HG02852 (cell line): ENCODE measurements around the gene C1orf159.
"Not testable (repeated sequence)": the region's sequence is repeated elsewhere in the genome, so short reads cannot be mapped to it uniquely, and the experiment has no call there.

ENCODE experiments used
- ATAC-seq: cut with Tn5 transposase; IDR thresholded peaks from one replicate; pipeline ENCODE4 v1.9.1; 2021; ENCODE audit warnings: mild to moderate bottlenecking, moderate library complexity; ENCODE audit not compliant: unreplicated experiment

The C1orf159 gene

DNA sequence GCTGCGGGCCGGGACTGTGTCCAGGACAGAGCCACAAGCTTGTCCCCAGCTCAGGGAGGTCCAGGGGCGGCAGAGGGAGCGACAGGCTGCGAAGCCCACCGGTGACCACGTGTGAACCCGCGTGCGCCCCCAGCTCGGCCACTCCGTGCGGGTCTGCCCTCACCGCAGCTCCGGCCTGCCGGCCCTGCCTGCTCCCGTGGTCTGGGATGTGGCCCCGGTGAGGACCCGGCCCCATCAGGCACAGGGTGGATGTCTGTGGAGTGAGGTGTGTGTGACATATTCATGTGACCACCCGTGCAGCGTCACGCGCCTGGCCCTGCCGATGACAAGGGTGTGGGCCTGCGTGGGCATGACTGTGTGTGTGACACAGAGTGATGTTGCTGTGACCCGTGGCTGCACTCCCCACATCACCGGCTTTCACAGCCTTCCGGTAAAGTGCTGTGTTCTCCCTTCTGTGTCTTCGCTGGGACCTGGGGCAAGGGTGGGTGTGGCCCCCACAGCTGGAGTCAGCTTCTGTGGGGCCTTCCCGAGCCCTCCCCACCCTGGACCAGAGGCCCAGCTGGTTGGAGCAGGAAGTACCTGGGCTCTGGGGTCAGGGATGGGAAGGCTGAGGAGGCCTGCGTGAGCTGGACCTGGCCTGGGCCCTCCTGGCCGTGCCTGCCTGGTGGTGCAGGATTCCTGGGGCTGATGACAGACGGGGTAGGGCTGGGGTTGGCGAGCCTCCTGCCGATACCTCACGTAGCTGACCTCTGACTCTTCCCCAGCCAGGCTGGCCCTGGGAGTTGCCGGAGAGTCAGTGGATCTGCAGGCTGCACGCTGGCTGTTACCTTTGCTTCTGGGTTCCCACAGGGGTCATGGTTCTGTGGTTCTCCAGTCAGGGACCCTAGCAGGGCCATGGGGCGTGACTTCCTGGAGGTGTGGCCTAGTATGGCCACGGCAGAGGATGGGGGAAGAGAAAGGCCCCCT, 45.9 kb downstream of the C1orf159 start:
- ATAC-seq, result no peak

DNA sequence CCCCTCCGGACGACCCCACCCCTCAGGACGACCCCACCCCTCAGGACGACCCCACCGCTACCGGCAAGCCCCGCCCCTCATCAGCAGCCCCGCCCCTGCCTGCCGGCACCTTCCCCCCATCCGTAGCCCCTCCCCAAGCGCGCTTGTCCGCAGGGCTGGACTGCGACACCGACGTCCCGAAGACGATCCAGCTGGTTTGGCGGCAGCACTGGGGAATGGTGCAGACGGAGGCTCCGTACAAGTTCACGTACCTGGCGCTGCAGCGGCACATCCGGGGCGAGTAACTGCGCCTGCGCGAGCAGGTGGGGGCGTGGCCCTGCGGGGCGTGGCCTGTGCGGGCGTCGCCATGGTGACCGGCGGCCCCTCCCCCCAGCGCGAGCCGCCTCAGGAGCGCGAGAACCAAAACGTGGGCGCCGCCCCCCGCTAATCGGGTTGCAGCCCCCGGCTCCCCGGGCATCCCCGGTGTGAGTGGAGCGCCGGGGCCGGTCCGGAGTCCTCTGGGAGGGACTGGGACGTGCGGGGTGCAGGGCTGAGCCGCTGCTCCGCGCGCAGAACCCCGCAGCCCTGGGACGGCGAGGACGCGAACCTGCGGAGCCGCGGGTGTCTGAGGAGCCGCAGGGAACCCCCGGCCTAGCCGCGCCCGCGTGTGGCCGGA, 46.7 kb downstream of the C1orf159 start:
- ATAC-seq, result peak; percentile 57

GRCh38 chr1:1068517-1069055, 47.3 kb downstream of the C1orf159 start:
- peak; percentile 20 for ATAC-seq

DNA sequence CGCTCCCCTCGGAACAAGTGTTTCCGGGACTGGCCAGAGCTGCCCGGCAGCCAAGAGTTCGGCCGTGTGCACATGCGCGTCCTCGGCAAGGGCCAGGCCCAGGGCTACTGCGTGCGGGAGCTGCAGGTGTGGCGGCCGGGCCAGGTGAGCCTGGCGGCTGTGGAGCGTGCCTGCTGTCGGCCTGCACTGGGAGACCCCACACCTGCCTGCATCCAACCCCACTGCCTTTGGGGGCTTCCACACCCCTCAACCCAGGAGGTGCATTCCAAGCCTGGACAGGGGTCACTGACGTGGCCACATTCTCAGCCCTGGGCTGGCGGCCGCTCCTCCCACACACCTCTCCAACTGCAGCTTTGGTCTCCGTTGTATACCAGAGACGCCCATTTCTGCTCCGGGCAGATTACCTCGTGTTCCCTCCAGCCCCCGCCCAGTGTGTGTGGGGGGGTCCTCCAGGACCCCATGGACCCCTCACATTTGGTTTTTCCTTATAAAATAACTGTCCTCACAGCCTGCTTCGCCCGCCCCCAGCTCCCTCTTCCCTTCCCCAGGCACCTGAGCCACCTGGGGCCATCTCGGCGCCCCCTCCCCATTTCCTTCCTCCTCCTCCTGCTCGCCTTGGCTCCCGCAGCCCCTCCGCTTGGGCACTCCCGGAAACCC, 47.9 kb downstream of the C1orf159 start:
- no peak for ATAC-seq

DNA sequence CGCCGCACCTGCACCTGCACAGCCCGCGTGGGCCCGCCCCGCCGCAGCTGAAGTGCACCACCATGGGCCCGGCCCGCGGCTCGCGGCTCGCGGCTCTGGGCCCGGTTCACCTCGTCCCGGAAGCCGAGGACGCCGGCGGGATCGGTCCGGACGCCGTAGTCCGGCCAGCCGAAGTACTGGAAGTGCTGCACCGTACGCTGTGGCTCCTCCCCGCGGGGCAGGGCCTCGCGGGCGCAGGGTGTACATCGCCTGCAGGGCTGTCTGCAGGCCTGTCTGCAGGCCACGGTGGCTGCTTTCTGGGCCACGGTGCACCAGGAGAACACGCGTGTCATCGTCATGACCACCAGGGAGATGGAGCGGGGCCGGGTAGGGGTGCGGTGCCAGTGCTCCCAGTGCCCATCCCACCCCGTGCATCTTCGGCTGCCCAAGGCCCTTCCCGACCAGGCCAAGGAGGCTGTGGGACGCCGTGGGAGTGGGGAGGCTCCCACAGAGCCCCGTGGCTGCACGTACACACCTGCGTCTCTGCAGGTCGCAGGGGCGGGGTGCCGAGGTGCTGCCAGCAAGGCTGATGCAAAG, 48.5 kb downstream of the C1orf159 start:
- no peak for ATAC-seq

- ATAC-seq, result no peak
Measured at GRCh38 chr1:1066403-1067283, 49.2 kb downstream of the C1orf159 start.

- ATAC-seq, result not testable (repeated sequence)
Measured at GRCh38 chr1:1065940-1066304, 50.0 kb downstream of the C1orf159 start.

GRCh38 chr1:1065265-1065939, 50.5 kb downstream of the C1orf159 start:
- ATAC-seq, result no peak

GRCh38 chr1:1063945-1064831, 51.7 kb downstream of the C1orf159 start:
- ATAC-seq, result peak; percentile 37

GRCh38 chr1:1063261-1063944, 52.5 kb downstream of the C1orf159 start:
- no peak for ATAC-seq

DNA sequence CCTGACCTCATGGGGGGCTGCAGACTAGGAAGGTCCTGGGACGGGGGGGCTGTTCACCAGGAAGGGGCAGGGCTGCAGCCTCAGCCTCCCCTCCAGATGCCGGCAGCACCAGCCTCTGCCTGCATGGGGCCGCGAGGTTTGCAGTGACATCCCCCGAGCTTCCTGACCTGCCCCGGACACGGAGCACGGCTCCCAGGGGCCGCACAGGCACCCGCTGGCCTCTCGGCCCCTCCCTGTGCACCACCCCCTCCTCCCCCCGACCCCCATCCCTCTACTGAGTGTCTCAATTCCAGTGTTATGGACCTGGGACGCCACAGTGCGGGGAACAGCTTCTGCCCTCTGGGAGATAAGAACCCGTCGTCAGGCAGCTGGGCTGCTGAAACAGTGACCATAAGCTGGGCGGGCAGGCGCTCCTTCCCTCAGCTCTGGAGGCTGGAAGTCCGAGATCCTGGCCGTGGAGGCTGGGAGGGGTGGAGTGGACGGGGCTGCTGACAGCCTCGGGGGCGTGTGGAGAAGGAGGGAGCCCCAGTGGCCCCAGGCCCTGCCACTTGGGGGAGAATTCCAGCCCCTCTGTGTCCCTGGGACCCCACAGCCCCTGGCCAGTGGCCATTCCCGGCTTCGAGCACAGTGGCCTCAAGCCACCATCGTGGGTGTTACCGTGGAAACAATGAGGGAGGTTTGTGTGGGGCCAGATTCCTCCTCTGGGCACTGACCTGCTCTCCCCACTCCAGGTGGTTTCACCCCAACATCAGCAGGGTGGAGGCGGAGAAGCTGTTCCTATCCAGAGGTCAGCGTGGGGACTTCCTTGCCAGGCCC, 53.3 kb downstream of the C1orf159 start:
- ATAC-seq, result no peak

DNA sequence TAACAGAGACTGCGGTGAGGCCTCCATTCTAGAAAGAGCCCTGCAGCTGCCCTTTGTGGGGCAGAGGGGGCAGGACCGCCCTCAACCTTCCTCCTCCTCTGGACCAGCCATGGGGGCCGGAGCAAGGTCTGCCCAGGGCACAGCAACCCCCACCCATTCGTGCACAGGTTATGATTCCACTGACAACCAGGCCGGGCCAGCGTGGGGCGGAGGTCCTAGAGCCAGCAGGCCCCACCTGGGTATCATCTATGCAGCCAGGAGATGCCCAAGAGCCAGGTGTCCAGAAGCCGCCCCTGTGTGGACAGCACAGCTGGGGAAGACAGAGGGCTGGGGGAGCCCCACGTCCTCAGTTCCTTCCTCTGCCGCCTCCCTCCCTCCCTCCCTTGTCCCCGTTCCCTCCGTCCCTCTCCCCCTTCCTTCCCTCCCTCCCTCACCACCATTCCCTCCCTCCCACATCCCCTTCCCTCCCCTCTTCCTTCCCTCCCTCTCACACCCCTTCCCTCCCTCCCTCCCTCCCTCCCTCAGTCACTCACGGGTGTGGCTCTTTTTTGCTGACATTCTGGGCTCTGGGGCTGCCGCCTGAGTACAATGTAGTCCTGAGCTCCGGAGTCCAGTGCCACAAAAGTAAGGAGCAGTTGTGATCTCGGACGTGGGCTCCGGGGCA, 54.1 kb downstream of the C1orf159 start:
- no peak for ATAC-seq

DNA sequence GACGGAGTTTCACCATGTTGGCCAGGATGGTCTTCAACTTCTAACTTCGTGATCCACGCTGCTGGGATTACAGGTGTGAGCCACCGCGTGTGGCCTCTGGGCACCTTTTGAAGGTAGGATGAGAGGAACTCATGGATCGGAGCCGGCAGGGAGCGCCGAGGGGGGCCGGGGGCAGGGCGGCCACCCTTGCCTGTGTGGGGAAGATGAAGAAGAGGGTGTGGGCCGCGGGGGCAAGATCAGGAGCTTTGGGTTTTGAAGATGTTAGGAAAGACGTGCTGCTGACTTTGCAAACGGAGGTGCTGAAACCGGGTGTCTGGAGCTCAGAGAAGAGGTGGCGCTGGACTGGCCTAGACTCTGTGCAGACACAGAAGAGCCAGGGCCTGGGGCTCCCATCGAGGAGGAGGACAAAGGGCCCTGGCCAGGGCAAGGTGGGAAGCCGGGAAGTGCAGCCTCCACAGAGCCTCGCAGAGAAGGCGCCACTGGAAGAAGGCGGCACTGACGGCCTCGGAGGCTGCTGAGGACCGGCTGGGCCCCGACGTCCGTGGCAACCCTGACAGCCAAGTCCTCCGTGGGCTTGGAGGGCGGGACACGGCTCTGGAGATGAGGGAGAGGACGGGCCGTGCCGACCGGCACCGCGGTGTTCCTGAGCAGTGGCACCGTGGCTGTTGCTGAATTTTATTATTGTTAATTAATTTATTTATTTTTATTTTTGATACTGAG, 55.4 kb downstream of the C1orf159 start:
- ATAC-seq, result no peak

- peak; percentile 69 for ATAC-seq
Measured at GRCh38 chr1:1059494-1060280, 56.2 kb downstream of the C1orf159 start.

- peak; percentile 25 for ATAC-seq
Measured at GRCh38 chr1:1058921-1059493, 56.9 kb downstream of the C1orf159 start.
